AG09319 (cell line): ENCODE results near the gene AATK.

Experiments
- DNase-seq: peaks from one replicate; pipeline ENCODE4 v3.0.0-alpha.2; 2010; ENCODE audit warnings: low read depth; ENCODE audit errors: extremely low read depth
- CTCF ChIP-seq: IDR thresholded peaks from 2 replicates; pipeline ENCODE4 v1.5.1; 2011; ENCODE audit warnings: low read depth, mild to moderate bottlenecking, inconsistent platforms, low read length, moderate library complexity

AATK gene

GRCh38 chr17:81136366-81136765, 29.7 kb downstream of the AATK start:
- DNase-seq, result no peak
- TF ChIP-seq CTCF, result no peak

- no peak for TF ChIP-seq CTCF
- DNase-seq, result no peak
Observed at GRCh38 chr17:81135505-81136278, 30.3 kb downstream of the AATK start.

GRCh38 chr17:81134064-81134781, 31.8 kb downstream of the AATK start:
- TF ChIP-seq CTCF, result no peak
- no peak for DNase-seq

GRCh38 chr17:81132770-81133723, 33.0 kb downstream of the AATK start:
- TF ChIP-seq CTCF, result no peak

GRCh38 chr17:81132197-81132540, 33.9 kb downstream of the AATK start:
- TF ChIP-seq CTCF, result no peak
- DNase-seq, result no peak

More at GRCh38 chr17:81132770-81133723, 33.0 kb downstream of the AATK start:
- DNase-seq, result no peak

- no peak for DNase-seq
- no peak for TF ChIP-seq CTCF
Observed at GRCh38 chr17:81131486-81132196, 34.4 kb downstream of the AATK start.
